Astrocyte (in vitro differentiated cells and primary cell): ENCODE data around the gene RIPPLY2. TPM values are rescaled to one million over a fixed set of nuclear protein-coding genes. Genes with fewer than 3 reads are reported as not detected.

Experiments
- DNase-seq: peaks from one replicate; pipeline ENCODE4 v3.0.0-alpha.2; 2010; ENCODE audit warnings: low read depth
- FAIRE-seq: peaks from 2 replicates; lab custom pipeline; 2011; peaks lifted over from hg19 to GRCh38; lab: Jason Lieb, UNC
- H2AFZ ChIP-seq: 2 replicates; pipeline ENCODE4 v1.6.0; 2012; ENCODE audit warnings: low read depth, low read length, inconsistent platforms
- H3K27ac ChIP-seq: 2 replicates; pipeline ENCODE4 v1.5.1; 2011; ENCODE audit warnings: low read depth, low read length, inconsistent platforms
- H3K27me3 ChIP-seq: 2 replicates; pipeline ENCODE4 v1.6.0; 2011; ENCODE audit warnings: low read length, inconsistent platforms; ENCODE audit not compliant: insufficient read depth
- H3K36me3 ChIP-seq: 2 replicates; pipeline ENCODE4 v1.5.1; 2011; ENCODE audit warnings: low read length, inconsistent platforms; ENCODE audit not compliant: insufficient read depth
- H3K4me1 ChIP-seq: 2 replicates; pipeline ENCODE4 v1.5.1; 2011; ENCODE audit warnings: low read length, inconsistent platforms; ENCODE audit not compliant: insufficient read depth
- H3K4me2 ChIP-seq: 2 replicates; pipeline ENCODE4 v1.6.0; 2012; ENCODE audit warnings: low read length, inconsistent platforms
- H3K4me3 ChIP-seq: 2 replicates; pipeline ENCODE4 v1.5.1; 2011; ENCODE audit warnings: low read depth, mild to moderate bottlenecking, low read length, inconsistent platforms; ENCODE audit not compliant: insufficient read depth
- H3K79me2 ChIP-seq: 2 replicates; pipeline ENCODE4 v1.6.0; 2012; ENCODE audit warnings: mild to moderate bottlenecking, low read length, inconsistent platforms; ENCODE audit not compliant: insufficient read depth
- H3K9ac ChIP-seq: 2 replicates; pipeline ENCODE4 v1.6.0; 2012; ENCODE audit warnings: mild to moderate bottlenecking, low read length, inconsistent platforms
- H3K9me3 ChIP-seq: 2 replicates; pipeline ENCODE4 v1.5.1; 2012; ENCODE audit warnings: low read depth, mild to moderate bottlenecking, low read length, inconsistent platforms; ENCODE audit not compliant: insufficient read depth
- H4K20me1 ChIP-seq: 2 replicates; pipeline ENCODE4 v1.6.0; 2012; ENCODE audit warnings: low read length, inconsistent platforms; ENCODE audit not compliant: insufficient read depth
- H3K27ac Mint-ChIP-seq: one replicate; pipeline ENCODE4 v1.8.0; 2021; ENCODE audit warnings: mild to moderate bottlenecking, mixed read lengths; ENCODE audit not compliant: unreplicated experiment
- H3K27me3 Mint-ChIP-seq: one replicate; pipeline ENCODE4 v1.8.0; 2021; ENCODE audit warnings: low read depth, mixed read lengths; ENCODE audit not compliant: unreplicated experiment
- H3K36me3 Mint-ChIP-seq: one replicate; pipeline ENCODE4 v1.8.0; 2021; ENCODE audit warnings: low read depth, mixed read lengths; ENCODE audit not compliant: unreplicated experiment
- H3K4me1 Mint-ChIP-seq: one replicate; pipeline ENCODE4 v1.8.0; 2021; ENCODE audit warnings: low read depth, mixed read lengths; ENCODE audit not compliant: unreplicated experiment
- H3K4me3 Mint-ChIP-seq: one replicate; pipeline ENCODE4 v1.8.0; 2021; ENCODE audit warnings: mild to moderate bottlenecking, moderate library complexity, mixed read lengths; ENCODE audit not compliant: unreplicated experiment
- H3K9me3 Mint-ChIP-seq: one replicate; pipeline ENCODE4 v1.8.0; 2021; ENCODE audit warnings: mild to moderate bottlenecking, mixed read lengths; ENCODE audit not compliant: unreplicated experiment
- EZH2 ChIP-seq: IDR thresholded peaks from 2 replicates; pipeline ENCODE4 v1.6.1; 2012; ENCODE audit warnings: mild to moderate bottlenecking, low read length, inconsistent platforms; ENCODE audit not compliant: insufficient read depth
- total RNA-seq: library from RNA; stranded (reverse); gene quantifications from 2 replicates; pipeline ENCODE4 v1.2.1, GENCODE V29; 2021
- TF ChIP-seq, protein P1 (sequence below): IDR thresholded peaks from 2 replicates; pipeline ENCODE4 v1.5.1; 2011; ENCODE audit warnings: low read depth, mild to moderate bottlenecking, inconsistent platforms, low read length, moderate library complexity; ENCODE audit not compliant: insufficient read depth

Gene RIPPLY2
- total RNA-seq, 1 donor from 2014 or later, result not detected

DNA sequence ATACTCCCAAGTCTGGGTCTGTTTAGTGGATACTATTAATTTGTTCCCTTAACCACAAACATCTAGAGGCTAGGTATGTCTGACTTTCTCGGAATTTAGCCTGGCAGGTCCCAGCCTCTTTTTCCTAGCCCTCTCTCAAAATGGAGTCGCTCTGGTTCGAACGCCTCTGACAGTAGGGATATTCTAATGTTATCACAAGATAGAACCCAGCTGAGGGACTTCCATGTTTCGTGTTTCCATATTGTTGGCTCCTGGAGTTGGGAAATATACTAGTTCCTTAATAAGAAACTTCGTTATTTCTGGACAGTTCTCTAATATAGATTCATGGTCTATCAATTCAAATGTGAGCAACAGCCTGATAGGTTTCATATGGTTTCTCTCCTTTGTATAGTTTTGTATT lies 22.7 kb downstream of the RIPPLY2 start:
- no peak overlapping the region for H3K9ac ChIP-seq
- no peaks in the 10 kb centered on the region for H3K27me3 ChIP-seq
- Mint-ChIP-seq H3K36me3 (no peaks in the 10 kb centered on the region), H3K9me3 (no peaks in the 10 kb centered on the region), H3K27ac (no peak overlapping the region), H3K4me3 (no peak overlapping the region), H3K27me3 (no peaks in the 10 kb centered on the region), H3K4me1 (peaks cover 9% of the 10 kb centered on the region)
- H3K4me3 ChIP-seq, result no peak overlapping the region
- no peaks in the 10 kb centered on the region for H3K9me3 ChIP-seq
- DNase-seq (no peak), FAIRE-seq (no peak)
- TF ChIP-seq EZH2, result no peak
- TF ChIP-seq, protein P1, sequence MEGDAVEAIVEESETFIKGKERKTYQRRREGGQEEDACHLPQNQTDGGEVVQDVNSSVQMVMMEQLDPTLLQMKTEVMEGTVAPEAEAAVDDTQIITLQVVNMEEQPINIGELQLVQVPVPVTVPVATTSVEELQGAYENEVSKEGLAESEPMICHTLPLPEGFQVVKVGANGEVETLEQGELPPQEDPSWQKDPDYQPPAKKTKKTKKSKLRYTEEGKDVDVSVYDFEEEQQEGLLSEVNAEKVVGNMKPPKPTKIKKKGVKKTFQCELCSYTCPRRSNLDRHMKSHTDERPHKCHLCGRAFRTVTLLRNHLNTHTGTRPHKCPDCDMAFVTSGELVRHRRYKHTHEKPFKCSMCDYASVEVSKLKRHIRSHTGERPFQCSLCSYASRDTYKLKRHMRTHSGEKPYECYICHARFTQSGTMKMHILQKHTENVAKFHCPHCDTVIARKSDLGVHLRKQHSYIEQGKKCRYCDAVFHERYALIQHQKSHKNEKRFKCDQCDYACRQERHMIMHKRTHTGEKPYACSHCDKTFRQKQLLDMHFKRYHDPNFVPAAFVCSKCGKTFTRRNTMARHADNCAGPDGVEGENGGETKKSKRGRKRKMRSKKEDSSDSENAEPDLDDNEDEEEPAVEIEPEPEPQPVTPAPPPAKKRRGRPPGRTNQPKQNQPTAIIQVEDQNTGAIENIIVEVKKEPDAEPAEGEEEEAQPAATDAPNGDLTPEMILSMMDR, result no peak
- H3K27ac ChIP-seq, result no peak overlapping the region
- H3K79me2 ChIP-seq, result peaks cover 12% of the 10 kb centered on the region
- no peaks in the 10 kb centered on the region for H3K36me3 ChIP-seq
- peaks cover 19% of the 10 kb centered on the region for H4K20me1 ChIP-seq
- H3K4me1 ChIP-seq, result no peaks in the 10 kb centered on the region
- H3K4me2 ChIP-seq, result no peak overlapping the region
- no peak overlapping the region for H2AFZ ChIP-seq

DNA sequence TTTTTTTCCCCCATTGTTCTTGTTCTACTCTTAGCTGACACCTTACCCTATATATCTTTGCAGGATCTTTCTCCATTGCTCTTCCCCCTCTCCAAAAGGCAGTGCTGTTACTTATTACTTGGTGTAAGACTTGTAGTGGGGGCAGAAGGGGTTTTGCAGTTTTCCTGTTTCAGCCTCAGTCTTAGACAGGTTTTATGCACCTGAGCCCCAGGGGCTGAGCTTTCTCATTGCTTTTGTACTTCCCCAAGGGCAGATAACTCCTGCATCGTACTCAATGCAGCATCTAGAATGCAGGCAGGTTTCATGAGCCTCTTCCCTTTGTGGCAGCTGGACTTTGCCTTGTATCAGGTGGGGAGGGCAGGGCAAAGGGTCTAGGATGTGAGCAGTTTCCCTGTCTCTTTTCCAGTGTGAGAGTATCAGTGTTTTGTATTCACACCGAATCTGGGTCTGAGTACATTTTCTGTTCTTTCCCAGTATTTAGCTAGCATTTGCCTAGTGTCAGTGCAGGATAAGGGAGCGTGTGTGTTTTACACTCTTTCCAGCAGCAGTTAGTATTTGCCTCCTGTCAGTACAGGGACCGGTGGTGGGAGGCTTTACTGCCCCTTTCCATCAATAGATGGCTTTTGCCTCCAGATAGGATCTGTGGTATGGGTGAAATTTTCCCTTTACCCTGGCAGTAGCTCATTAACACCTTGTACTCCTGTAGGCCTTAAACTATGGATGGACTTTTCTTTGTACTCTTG lies 25.9 kb downstream of the RIPPLY2 start:
- H2AFZ ChIP-seq, result no peak overlapping the region
- H3K4me1 Mint-ChIP-seq, result peaks cover 11% of the 10 kb centered on the region
- H3K9ac ChIP-seq, result no peak overlapping the region
- H4K20me1 ChIP-seq, result peaks cover 25% of the 10 kb centered on the region
- H3K27ac Mint-ChIP-seq, result no peak overlapping the region
- no peaks in the 10 kb centered on the region for H3K36me3 Mint-ChIP-seq
- no peak overlapping the region for H3K4me3 ChIP-seq
- no peak for DNase-seq
- peaks cover 14% of the 10 kb centered on the region for H3K79me2 ChIP-seq
- H3K4me2 ChIP-seq, result no peak overlapping the region
- no peaks in the 10 kb centered on the region for H3K27me3 Mint-ChIP-seq
- no peaks in the 10 kb centered on the region for H3K9me3 ChIP-seq
- H3K4me1 ChIP-seq, result no peaks in the 10 kb centered on the region
- FAIRE-seq, result no peak
- H3K4me3 Mint-ChIP-seq, result no peak overlapping the region
- H3K27me3 ChIP-seq, result no peaks in the 10 kb centered on the region
- H3K9me3 Mint-ChIP-seq, result no peaks in the 10 kb centered on the region
- no peak overlapping the region for H3K27ac ChIP-seq
- no peaks in the 10 kb centered on the region for H3K36me3 ChIP-seq
- no peak for TF ChIP-seq EZH2
- TF ChIP-seq, protein P1, result no peak

DNA sequence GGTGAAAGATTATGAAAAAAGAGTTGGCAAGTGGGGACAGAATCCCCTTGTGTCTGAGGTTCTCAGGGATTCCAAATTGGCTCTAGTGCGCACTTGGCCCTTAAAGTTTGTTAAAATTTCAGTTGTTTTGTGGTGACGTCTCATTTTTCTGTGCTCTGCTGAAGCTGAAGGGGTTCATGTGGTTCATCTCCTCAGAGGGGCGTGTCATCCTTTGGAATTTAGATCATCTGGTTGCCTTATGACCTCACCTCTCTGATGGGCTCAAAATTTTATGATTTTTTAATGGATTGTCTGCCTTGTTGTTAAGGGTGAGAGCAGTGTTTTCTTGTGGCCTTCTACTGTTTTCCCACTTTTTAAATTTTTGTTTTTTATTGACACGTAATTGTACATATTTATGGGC lies 26.6 kb downstream of the RIPPLY2 start:
- Histone ChIP-seq H3K9ac (no peak overlapping the region), H4K20me1 (peaks cover 25% of the 10 kb centered on the region), H2AFZ (no peak overlapping the region), H3K27me3 (no peaks in the 10 kb centered on the region), H3K27ac (no peak overlapping the region), H3K36me3 (no peaks in the 10 kb centered on the region), H3K9me3 (no peaks in the 10 kb centered on the region), H3K4me2 (no peak overlapping the region), H3K4me1 (no peaks in the 10 kb centered on the region), H3K79me2 (peaks cover 11% of the 10 kb centered on the region), H3K4me3 (no peak overlapping the region)
- Mint-ChIP-seq H3K27me3 (no peaks in the 10 kb centered on the region), H3K4me3 (no peak overlapping the region), H3K9me3 (no peaks in the 10 kb centered on the region), H3K4me1 (peaks cover 11% of the 10 kb centered on the region), H3K36me3 (no peaks in the 10 kb centered on the region), H3K27ac (no peak overlapping the region)
- DNase-seq (peak; percentile 10), FAIRE-seq (no peak)
- TF ChIP-seq, protein P1, result no peak
- no peak for TF ChIP-seq EZH2
